OCI-LY1 (cell line): ENCODE results near the gene STAG2.

Experiments
- H2AFZ ChIP-seq: fragments of 200-600 bp; sonication (generic), shearing (Covaris generic); 2 replicates; pipeline ENCODE4 v1.6.0; 2014; ENCODE audit warnings: antibody characterized with exemption, mild to moderate bottlenecking, low read length
- H3F3A ChIP-seq: fragments of 200-600 bp; sonication (generic), shearing (Covaris generic); 2 replicates; pipeline ENCODE4 v1.6.0; 2014; ENCODE audit warnings: mild to moderate bottlenecking, antibody characterized with exemption, low read length, moderate library complexity; ENCODE audit not compliant: insufficient read depth
- H3K27ac ChIP-seq: fragments of 200-600 bp; sonication (generic); 2 replicates; pipeline ENCODE4 v1.5.1; 2014; ENCODE audit warnings: low read length, mixed run types, mild to moderate bottlenecking, low read depth; ENCODE audit not compliant: poor library complexity, severe bottlenecking
- H3K27me3 ChIP-seq: fragments of 200-600 bp; sonication (generic); 2 replicates; pipeline ENCODE4 v1.6.0; 2014; ENCODE audit warnings: antibody characterized with exemption, mild to moderate bottlenecking, low read length, moderate library complexity; ENCODE audit not compliant: insufficient read depth
- H3K36me3 ChIP-seq: fragments of 200-600 bp; sonication (generic); 2 replicates; pipeline ENCODE4 v1.6.1; 2014; ENCODE audit warnings: mild to moderate bottlenecking, antibody characterized with exemption, low read length, moderate library complexity, mixed read lengths; ENCODE audit not compliant: insufficient read depth
- H3K4me1 ChIP-seq: fragments of 200-600 bp; sonication (generic); 2 replicates; pipeline ENCODE4 v1.5.1; 2014; ENCODE audit warnings: mild to moderate bottlenecking, low read length, moderate library complexity; ENCODE audit not compliant: insufficient read depth, severe bottlenecking
- H3K4me2 ChIP-seq: fragments of 200-600 bp; sonication (generic), shearing (Covaris generic); 2 replicates; pipeline ENCODE4 v1.6.1; 2014; ENCODE audit warnings: low read length
- H3K4me3 ChIP-seq: fragments of 200-600 bp; sonication (generic); 2 replicates; pipeline ENCODE4 v1.5.1; 2014; ENCODE audit warnings: low read length, low read depth, mild to moderate bottlenecking, mixed read lengths; ENCODE audit not compliant: poor library complexity, severe bottlenecking
- H3K79me2 ChIP-seq: fragments of 200-600 bp; shearing (Covaris generic); 2 replicates; pipeline ENCODE4 v1.6.1; 2016; ENCODE audit warnings: mixed run types, low read length, mixed read lengths; ENCODE audit not compliant: insufficient read depth
- H3K9ac ChIP-seq: fragments of 200-600 bp; sonication (generic), shearing (Covaris generic); 2 replicates; pipeline ENCODE4 v1.6.1; 2014; ENCODE audit warnings: mild to moderate bottlenecking, low read length, mixed read lengths
- H3K9me2 ChIP-seq: fragments of 200-600 bp; sonication (generic), shearing (Covaris generic); 2 replicates; pipeline ENCODE4 v1.6.1; 2014; ENCODE audit warnings: low read depth, mild to moderate bottlenecking, low read length, mixed read lengths
- H3K9me3 ChIP-seq: fragments of 200-600 bp; shearing (Covaris generic); 2 replicates; pipeline ENCODE4 v1.6.1; 2014; ENCODE audit warnings: low read length, mixed read lengths
- H4K20me1 ChIP-seq: fragments of 200-600 bp; sonication (generic), shearing (Covaris generic); 2 replicates; pipeline ENCODE4 v1.6.0; 2016; ENCODE audit warnings: mild to moderate bottlenecking, low read length; ENCODE audit not compliant: insufficient read depth
- CTCF ChIP-seq: fragments of 200-600 bp; sonication (generic), shearing (Covaris generic); IDR thresholded peaks from 2 replicates; pipeline ENCODE4 v1.5.1; 2017; ENCODE audit warnings: mild to moderate bottlenecking, antibody characterized with exemption, low read length, moderate library complexity, mixed read lengths
- EZH2 ChIP-seq: fragments of 200-600 bp; sonication (generic), shearing (Covaris generic); IDR thresholded peaks from 2 replicates; pipeline ENCODE4 v1.8.0; 2017; ENCODE audit warnings: borderline replicate concordance, mixed run types, mild to moderate bottlenecking, antibody characterized with exemption, low read length, moderate library complexity, mixed read lengths

STAG2 gene

GRCh38 chrX:124028182-124028581, 66.7 kb downstream of the STAG2 start:
- Histone ChIP-seq H3F3A (no peaks in the 10 kb centered on the region), H2AFZ (no peak overlapping the region), H3K9ac (no peak overlapping the region), H3K4me2 (no peak overlapping the region), H3K27me3 (no peaks in the 10 kb centered on the region), H3K4me1 (no peaks in the 10 kb centered on the region), H3K79me2 (no peaks in the 10 kb centered on the region), H3K9me3 (no peaks in the 10 kb centered on the region), H4K20me1 (no peaks in the 10 kb centered on the region), H3K36me3 (peaks cover 62% of the 10 kb centered on the region), H3K27ac (no peak overlapping the region), H3K9me2 (no peaks in the 10 kb centered on the region), H3K4me3 (no peak overlapping the region)
- TF ChIP-seq EZH2 (no peak), CTCF (no peak)

- Histone ChIP-seq H3K9ac (no peak overlapping the region), H3F3A (no peaks in the 10 kb centered on the region), H3K27ac (no peak overlapping the region), H2AFZ (no peak overlapping the region), H3K27me3 (no peaks in the 10 kb centered on the region), H3K79me2 (no peaks in the 10 kb centered on the region), H3K36me3 (peaks cover 43% of the 10 kb centered on the region), H3K9me3 (no peaks in the 10 kb centered on the region), H4K20me1 (no peaks in the 10 kb centered on the region), H3K4me3 (no peak overlapping the region), H3K4me2 (no peak overlapping the region), H3K4me1 (no peaks in the 10 kb centered on the region), H3K9me2 (no peaks in the 10 kb centered on the region)
- TF ChIP-seq CTCF = no peak
These were observed 69.0 kb downstream of the STAG2 start for GRCh38 chrX:124030520-124030919.

DNA sequence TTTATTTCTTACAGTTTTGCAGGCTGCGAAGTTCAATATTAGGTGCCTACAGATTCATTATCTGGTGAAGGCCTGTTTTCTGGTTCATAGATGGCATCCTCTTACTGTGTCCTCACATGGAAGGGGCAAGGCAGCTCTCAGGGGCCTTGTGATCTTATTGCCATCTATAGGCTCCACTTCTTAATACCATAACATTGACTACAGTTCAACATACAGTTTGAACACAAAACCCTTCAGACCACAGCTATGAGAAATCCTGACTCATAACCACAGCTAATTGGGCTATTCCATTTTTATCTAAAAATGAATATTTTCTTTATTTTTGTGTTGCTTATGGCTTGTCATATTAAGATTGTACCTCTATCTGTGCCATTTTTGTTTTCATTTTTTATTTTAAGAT, 72.3 kb downstream of the STAG2 start:
- Histone ChIP-seq H3K27ac (no peak overlapping the region), H3K79me2 (no peaks in the 10 kb centered on the region), H3K9ac (no peak overlapping the region), H3K4me2 (no peak overlapping the region), H3K9me2 (no peaks in the 10 kb centered on the region), H3K4me1 (no peaks in the 10 kb centered on the region), H3F3A (no peaks in the 10 kb centered on the region), H4K20me1 (no peaks in the 10 kb centered on the region), H3K9me3 (no peaks in the 10 kb centered on the region), H3K27me3 (no peaks in the 10 kb centered on the region), H3K36me3 (peaks cover 31% of the 10 kb centered on the region), H3K4me3 (no peak overlapping the region), H2AFZ (no peak overlapping the region)
- TF ChIP-seq CTCF (no peak), EZH2 (no peak)
